ENCODE results near the gene VPS4B. TPM values are rescaled to one million over a fixed set of nuclear protein-coding genes. Genes with fewer than 3 reads are reported as not detected.

The VPS4B gene
- total and polyA plus RNA-seq, 2 of the 8 experiments (the other 6 are each of a cell fraction or from before 2014, with no cell fraction given): 7.2 to 45.3 TPM

DNA sequence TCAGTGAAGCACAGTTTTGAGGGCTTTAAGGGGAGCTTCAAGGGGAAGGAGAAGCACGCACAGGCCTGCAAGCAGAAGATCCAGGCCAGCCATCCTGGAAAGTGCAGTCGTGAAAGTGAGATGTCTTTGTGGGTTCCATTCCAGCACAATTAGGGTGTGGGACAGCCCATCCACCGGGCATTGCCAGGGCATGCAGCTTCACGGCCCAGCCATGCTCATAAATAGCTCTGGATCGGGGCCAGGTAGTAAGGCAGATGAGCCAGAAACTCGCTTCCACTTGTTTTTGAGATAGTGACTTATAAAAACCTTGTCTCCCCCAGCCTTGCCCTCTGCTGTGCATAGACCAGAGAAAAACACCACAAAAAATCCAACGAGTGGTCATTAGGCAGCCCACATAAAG, 76.2 kb downstream of the VPS4B start (continued):
- TF ChIP-seq, protein P1, sequence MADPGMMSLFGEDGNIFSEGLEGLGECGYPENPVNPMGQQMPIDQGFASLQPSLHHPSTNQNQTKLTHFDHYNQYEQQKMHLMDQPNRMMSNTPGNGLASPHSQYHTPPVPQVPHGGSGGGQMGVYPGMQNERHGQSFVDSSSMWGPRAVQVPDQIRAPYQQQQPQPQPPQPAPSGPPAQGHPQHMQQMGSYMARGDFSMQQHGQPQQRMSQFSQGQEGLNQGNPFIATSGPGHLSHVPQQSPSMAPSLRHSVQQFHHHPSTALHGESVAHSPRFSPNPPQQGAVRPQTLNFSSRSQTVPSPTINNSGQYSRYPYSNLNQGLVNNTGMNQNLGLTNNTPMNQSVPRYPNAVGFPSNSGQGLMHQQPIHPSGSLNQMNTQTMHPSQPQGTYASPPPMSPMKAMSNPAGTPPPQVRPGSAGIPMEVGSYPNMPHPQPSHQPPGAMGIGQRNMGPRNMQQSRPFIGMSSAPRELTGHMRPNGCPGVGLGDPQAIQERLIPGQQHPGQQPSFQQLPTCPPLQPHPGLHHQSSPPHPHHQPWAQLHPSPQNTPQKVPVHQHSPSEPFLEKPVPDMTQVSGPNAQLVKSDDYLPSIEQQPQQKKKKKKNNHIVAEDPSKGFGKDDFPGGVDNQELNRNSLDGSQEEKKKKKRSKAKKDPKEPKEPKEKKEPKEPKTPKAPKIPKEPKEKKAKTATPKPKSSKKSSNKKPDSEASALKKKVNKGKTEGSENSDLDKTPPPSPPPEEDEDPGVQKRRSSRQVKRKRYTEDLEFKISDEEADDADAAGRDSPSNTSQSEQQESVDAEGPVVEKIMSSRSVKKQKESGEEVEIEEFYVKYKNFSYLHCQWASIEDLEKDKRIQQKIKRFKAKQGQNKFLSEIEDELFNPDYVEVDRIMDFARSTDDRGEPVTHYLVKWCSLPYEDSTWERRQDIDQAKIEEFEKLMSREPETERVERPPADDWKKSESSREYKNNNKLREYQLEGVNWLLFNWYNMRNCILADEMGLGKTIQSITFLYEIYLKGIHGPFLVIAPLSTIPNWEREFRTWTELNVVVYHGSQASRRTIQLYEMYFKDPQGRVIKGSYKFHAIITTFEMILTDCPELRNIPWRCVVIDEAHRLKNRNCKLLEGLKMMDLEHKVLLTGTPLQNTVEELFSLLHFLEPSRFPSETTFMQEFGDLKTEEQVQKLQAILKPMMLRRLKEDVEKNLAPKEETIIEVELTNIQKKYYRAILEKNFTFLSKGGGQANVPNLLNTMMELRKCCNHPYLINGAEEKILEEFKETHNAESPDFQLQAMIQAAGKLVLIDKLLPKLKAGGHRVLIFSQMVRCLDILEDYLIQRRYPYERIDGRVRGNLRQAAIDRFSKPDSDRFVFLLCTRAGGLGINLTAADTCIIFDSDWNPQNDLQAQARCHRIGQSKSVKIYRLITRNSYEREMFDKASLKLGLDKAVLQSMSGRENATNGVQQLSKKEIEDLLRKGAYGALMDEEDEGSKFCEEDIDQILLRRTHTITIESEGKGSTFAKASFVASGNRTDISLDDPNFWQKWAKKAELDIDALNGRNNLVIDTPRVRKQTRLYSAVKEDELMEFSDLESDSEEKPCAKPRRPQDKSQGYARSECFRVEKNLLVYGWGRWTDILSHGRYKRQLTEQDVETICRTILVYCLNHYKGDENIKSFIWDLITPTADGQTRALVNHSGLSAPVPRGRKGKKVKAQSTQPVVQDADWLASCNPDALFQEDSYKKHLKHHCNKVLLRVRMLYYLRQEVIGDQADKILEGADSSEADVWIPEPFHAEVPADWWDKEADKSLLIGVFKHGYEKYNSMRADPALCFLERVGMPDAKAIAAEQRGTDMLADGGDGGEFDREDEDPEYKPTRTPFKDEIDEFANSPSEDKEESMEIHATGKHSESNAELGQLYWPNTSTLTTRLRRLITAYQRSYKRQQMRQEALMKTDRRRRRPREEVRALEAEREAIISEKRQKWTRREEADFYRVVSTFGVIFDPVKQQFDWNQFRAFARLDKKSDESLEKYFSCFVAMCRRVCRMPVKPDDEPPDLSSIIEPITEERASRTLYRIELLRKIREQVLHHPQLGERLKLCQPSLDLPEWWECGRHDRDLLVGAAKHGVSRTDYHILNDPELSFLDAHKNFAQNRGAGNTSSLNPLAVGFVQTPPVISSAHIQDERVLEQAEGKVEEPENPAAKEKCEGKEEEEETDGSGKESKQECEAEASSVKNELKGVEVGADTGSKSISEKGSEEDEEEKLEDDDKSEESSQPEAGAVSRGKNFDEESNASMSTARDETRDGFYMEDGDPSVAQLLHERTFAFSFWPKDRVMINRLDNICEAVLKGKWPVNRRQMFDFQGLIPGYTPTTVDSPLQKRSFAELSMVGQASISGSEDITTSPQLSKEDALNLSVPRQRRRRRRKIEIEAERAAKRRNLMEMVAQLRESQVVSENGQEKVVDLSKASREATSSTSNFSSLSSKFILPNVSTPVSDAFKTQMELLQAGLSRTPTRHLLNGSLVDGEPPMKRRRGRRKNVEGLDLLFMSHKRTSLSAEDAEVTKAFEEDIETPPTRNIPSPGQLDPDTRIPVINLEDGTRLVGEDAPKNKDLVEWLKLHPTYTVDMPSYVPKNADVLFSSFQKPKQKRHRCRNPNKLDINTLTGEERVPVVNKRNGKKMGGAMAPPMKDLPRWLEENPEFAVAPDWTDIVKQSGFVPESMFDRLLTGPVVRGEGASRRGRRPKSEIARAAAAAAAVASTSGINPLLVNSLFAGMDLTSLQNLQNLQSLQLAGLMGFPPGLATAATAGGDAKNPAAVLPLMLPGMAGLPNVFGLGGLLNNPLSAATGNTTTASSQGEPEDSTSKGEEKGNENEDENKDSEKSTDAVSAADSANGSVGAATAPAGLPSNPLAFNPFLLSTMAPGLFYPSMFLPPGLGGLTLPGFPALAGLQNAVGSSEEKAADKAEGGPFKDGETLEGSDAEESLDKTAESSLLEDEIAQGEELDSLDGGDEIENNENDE (IDR thresholded peaks at IDR 0.05; ENCODE audit: insufficient replicate concordance, low read length): no peak
- TF ChIP-seq YY1 (IDR thresholded peaks at IDR 0.05; ENCODE audit: low read depth, low read length): no peak
- no peak for TF ChIP-seq SIN3A (conservative IDR thresholded peaks at IDR 0.05 in 1 of 2, IDR thresholded peaks at IDR 0.05 in 1 of 2; ENCODE audit: low read depth in 1 of 2, low read length in 2 of 2)
- no peak for TF ChIP-seq POLR2AphosphoS5 (IDR thresholded peaks at IDR 0.05; ENCODE audit: low read depth, low read length)
- TF ChIP-seq, protein P2, sequence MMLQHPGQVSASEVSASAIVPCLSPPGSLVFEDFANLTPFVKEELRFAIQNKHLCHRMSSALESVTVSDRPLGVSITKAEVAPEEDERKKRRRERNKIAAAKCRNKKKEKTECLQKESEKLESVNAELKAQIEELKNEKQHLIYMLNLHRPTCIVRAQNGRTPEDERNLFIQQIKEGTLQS (IDR thresholded peaks at IDR 0.05; ENCODE audit: insufficient read depth, low read depth, low read length): no peak
- TF ChIP-seq, protein P3, sequence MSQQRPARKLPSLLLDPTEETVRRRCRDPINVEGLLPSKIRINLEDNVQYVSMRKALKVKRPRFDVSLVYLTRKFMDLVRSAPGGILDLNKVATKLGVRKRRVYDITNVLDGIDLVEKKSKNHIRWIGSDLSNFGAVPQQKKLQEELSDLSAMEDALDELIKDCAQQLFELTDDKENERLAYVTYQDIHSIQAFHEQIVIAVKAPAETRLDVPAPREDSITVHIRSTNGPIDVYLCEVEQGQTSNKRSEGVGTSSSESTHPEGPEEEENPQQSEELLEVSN (IDR thresholded peaks at IDR 0.05): no peak
- TF ChIP-seq KDM4A (IDR thresholded peaks at IDR 0.05; ENCODE audit: low read depth, low read length, severe bottlenecking): no peak
- TF ChIP-seq RBBP5 (IDR thresholded peaks at IDR 0.05; ENCODE audit: borderline replicate concordance, low read depth, low read length): no peak
- TF ChIP-seq PHF8 (conservative IDR thresholded peaks at IDR 0.05; ENCODE audit: low read depth, low read length): no peak
- no peak for TF ChIP-seq KDM5A (IDR thresholded peaks at IDR 0.05; ENCODE audit: low read length)

All from H1 (cell line).